ENCODE measurements around the gene NECAB2.

The NECAB2 gene

DNA sequence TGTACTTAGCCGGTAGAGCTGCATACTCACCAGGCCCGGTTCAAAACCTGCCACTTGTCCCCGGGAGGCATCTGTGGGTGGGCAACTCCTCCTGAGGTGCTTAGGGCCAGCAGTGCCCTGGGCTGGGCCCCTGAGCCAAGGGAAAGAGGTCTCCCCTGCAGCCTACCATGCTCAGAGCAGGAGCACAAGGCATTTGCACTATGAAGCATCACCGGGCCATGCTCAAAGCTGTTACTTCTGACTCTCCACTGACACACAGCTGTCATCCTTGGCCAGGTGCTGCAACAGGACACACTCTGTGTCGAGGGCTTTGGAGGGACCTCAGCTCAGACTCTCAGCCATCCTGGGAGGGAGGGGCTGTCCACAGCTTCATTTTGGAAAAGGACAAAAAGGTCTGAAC lies 37.3 kb downstream of the NECAB2 start:
- Histone ChIP-seq H3K9me2 (replicated peaks; ENCODE audit: low read depth, low read length) (no peaks in the 10 kb centered on the region), H3F3A (ENCODE audit: low read depth) (no peaks in the 10 kb centered on the region), H3K4me1 (ENCODE audit: insufficient read depth, low read length, poor library complexity, severe bottlenecking) (no peaks in the 10 kb centered on the region), H3K4me2 (ENCODE audit: low read depth, low read length, poor library complexity, severe bottlenecking) (no peak overlapping the region), H3K79me2 (ENCODE audit: insufficient read depth, low read length) (no peaks in the 10 kb centered on the region), H3K9me3 (ENCODE audit: insufficient read depth, low read depth, low read length) (no peaks in the 10 kb centered on the region), H2AFZ (ENCODE audit: low read length) (no peak overlapping the region), H3K27me3 (ENCODE audit: insufficient read depth, low read length, poor library complexity, severe bottlenecking) (no peaks in the 10 kb centered on the region), H3K36me3 (ENCODE audit: insufficient read depth, low read length) (no peaks in the 10 kb centered on the region), H4K20me1 (ENCODE audit: insufficient read depth, low read length, poor library complexity, severe bottlenecking) (no peaks in the 10 kb centered on the region), H3K4me3 (ENCODE audit: low read length, poor library complexity, severe bottlenecking) (no peak overlapping the region), H3K9ac (ENCODE audit: low read depth, low read length, poor library complexity, severe bottlenecking) (no peak overlapping the region)
- TF ChIP-seq, protein P1, sequence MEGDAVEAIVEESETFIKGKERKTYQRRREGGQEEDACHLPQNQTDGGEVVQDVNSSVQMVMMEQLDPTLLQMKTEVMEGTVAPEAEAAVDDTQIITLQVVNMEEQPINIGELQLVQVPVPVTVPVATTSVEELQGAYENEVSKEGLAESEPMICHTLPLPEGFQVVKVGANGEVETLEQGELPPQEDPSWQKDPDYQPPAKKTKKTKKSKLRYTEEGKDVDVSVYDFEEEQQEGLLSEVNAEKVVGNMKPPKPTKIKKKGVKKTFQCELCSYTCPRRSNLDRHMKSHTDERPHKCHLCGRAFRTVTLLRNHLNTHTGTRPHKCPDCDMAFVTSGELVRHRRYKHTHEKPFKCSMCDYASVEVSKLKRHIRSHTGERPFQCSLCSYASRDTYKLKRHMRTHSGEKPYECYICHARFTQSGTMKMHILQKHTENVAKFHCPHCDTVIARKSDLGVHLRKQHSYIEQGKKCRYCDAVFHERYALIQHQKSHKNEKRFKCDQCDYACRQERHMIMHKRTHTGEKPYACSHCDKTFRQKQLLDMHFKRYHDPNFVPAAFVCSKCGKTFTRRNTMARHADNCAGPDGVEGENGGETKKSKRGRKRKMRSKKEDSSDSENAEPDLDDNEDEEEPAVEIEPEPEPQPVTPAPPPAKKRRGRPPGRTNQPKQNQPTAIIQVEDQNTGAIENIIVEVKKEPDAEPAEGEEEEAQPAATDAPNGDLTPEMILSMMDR (conservative IDR thresholded peaks at IDR 0.05; ENCODE audit: low read length): no peak
- TF ChIP-seq EZH2phosphoT487 (IDR thresholded peaks at IDR 0.05; ENCODE audit: borderline replicate concordance): no peak

DNA sequence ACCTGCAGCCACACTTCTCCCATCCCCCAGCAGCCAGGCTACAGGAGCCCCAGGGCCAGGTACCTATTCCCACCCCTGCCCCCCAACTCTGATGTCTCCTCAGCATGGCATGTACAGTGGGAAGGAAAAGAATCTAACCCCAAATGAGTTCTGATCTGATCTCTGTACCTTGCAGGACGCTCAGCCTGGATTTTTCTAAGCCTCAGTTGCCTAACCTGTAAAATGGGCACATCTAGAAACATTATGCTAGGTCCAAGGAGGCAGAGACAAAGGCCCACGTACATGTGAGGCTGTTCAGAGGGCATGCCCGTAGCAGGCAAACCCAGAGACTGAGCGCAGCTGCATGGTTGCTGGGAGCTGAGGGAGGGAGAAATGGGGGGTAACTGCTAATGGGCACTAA lies 39.5 kb downstream of the NECAB2 start:
- H3K4me2 ChIP-seq (ENCODE audit: low read depth, low read length, poor library complexity, severe bottlenecking): no peak overlapping the region
- no peaks in the 10 kb centered on the region for H3K36me3 ChIP-seq (ENCODE audit: insufficient read depth, low read length)
- no peak overlapping the region for H3K4me3 ChIP-seq (ENCODE audit: low read length, poor library complexity, severe bottlenecking)
- TF ChIP-seq, protein P1 (conservative IDR thresholded peaks at IDR 0.05; ENCODE audit: low read length): no peak
- no peak for TF ChIP-seq EZH2phosphoT487 (IDR thresholded peaks at IDR 0.05; ENCODE audit: borderline replicate concordance)
- no peaks in the 10 kb centered on the region for H3K79me2 ChIP-seq (ENCODE audit: insufficient read depth, low read length)
- no peak overlapping the region for H2AFZ ChIP-seq (ENCODE audit: low read length)
- no peaks in the 10 kb centered on the region for H3K4me1 ChIP-seq (ENCODE audit: insufficient read depth, low read length, poor library complexity, severe bottlenecking)
- no peaks in the 10 kb centered on the region for H3F3A ChIP-seq (ENCODE audit: low read depth)
- H3K27me3 ChIP-seq (ENCODE audit: insufficient read depth, low read length, poor library complexity, severe bottlenecking): no peaks in the 10 kb centered on the region
- H3K9me3 ChIP-seq (ENCODE audit: insufficient read depth, low read depth, low read length): no peaks in the 10 kb centered on the region
- H3K9ac ChIP-seq (ENCODE audit: low read depth, low read length, poor library complexity, severe bottlenecking): no peak overlapping the region
- no peaks in the 10 kb centered on the region for H3K9me2 ChIP-seq (replicated peaks; ENCODE audit: low read depth, low read length)
- H4K20me1 ChIP-seq (ENCODE audit: insufficient read depth, low read length, poor library complexity, severe bottlenecking): no peaks in the 10 kb centered on the region

DNA sequence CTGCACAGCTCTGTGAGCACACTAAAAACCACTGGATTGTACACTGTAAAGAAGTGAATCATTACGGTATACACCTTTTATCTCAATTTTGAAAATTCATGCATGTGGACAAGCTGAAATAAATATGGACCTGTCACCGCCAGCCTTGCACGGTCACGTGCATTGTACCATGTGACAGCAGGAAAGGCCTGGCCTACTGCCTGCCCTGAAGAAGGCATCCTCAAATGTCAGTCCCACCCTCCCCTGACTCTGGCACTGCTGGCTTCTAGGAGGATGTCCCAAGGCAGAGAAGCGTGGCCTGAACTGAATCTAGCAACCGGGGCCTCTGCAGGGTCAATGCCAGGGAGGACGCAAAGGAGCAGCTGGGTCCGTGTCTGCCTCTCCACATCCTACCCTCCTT lies 39.9 kb downstream of the NECAB2 start:
- Histone ChIP-seq H2AFZ (ENCODE audit: low read length) (no peak overlapping the region), H3K27me3 (ENCODE audit: insufficient read depth, low read length, poor library complexity, severe bottlenecking) (no peaks in the 10 kb centered on the region), H3F3A (ENCODE audit: low read depth) (no peaks in the 10 kb centered on the region), H3K36me3 (ENCODE audit: insufficient read depth, low read length) (no peaks in the 10 kb centered on the region), H3K9me2 (replicated peaks; ENCODE audit: low read depth, low read length) (no peaks in the 10 kb centered on the region), H3K79me2 (ENCODE audit: insufficient read depth, low read length) (no peaks in the 10 kb centered on the region), H3K4me3 (ENCODE audit: low read length, poor library complexity, severe bottlenecking) (no peak overlapping the region), H3K9me3 (ENCODE audit: insufficient read depth, low read depth, low read length) (no peaks in the 10 kb centered on the region), H4K20me1 (ENCODE audit: insufficient read depth, low read length, poor library complexity, severe bottlenecking) (no peaks in the 10 kb centered on the region), H3K9ac (ENCODE audit: low read depth, low read length, poor library complexity, severe bottlenecking) (no peak overlapping the region), H3K4me2 (ENCODE audit: low read depth, low read length, poor library complexity, severe bottlenecking) (no peak overlapping the region), H3K4me1 (ENCODE audit: insufficient read depth, low read length, poor library complexity, severe bottlenecking) (no peaks in the 10 kb centered on the region)
- TF ChIP-seq EZH2phosphoT487 (IDR thresholded peaks at IDR 0.05; ENCODE audit: borderline replicate concordance): no peak
- TF ChIP-seq, protein P1 (conservative IDR thresholded peaks at IDR 0.05; ENCODE audit: low read length): no peak
